Transverse colon (tissue), 4 donors: ENCODE data around the gene SON. TPM values are rescaled to one million over a fixed set of nuclear protein-coding genes. Genes with fewer than 3 reads are reported as not detected.

Experiments
- DNase-seq: peaks from one replicate; pipeline ENCODE4 v3.0.0-alpha.2; 2019
- H3K27ac ChIP-seq, 4 donors: fragments of 200-600 bp; sonication (generic); 2 replicates each; pipeline ENCODE4 v1.5.1; 2016 to 2018; ENCODE audit warnings: inconsistent platforms in 4 of 4
- H3K27me3 ChIP-seq: fragments of 200-600 bp; sonication (generic); 2 replicates; pipeline ENCODE4 v1.5.1; 2017; ENCODE audit warnings: inconsistent platforms
- H3K36me3 ChIP-seq, 4 donors: fragments of 200-600 bp; sonication (generic); 2 replicates each; pipeline ENCODE4 v1.5.1; 2017 to 2019; ENCODE audit warnings: inconsistent platforms in 4 of 4
- H3K4me1 ChIP-seq, 4 donors: fragments of 200-600 bp; sonication (generic); 2 replicates each; pipeline ENCODE4 v1.5.1; 2017 to 2020; ENCODE audit warnings: inconsistent platforms in 4 of 4
- H3K4me3 ChIP-seq, 4 donors: fragments of 200-600 bp; sonication (generic); 1 replicate in 1 of 4; 2 replicates in 3 of 4; pipeline versions ENCODE4 v1.5.1 to v1.6.1; 2017 to 2019; ENCODE audit warnings: inconsistent platforms in 4 of 4
- H3K9me3 ChIP-seq, 2 donors: fragments of 200-600 bp; sonication (generic); 2 replicates each; pipeline ENCODE4 v1.5.1; 2017 to 2019; ENCODE audit warnings: inconsistent platforms in 2 of 2
- CTCF ChIP-seq, 5 experiments: fragments of 200-600 bp in 3 of 5; fragments of 450-650 bp in 2 of 5; sonication (generic) in 3 of 5; IDR thresholded peaks; 1 replicate in 2 of 5; 2 replicates in 3 of 5; pipeline ENCODE4 v1.5.1; 2016 to 2017; ENCODE audit warnings: antibody characterized with exemption in 5 of 5, inconsistent platforms in 3 of 5, mild to moderate bottlenecking in 2 of 5, moderate library complexity in 1 of 5
- EP300 ChIP-seq: sonication (generic); formaldehyde crosslinking; IDR thresholded peaks from one replicate; pipeline ENCODE4 v1.6.1; 2017; ENCODE audit warnings: antibody characterized with exemption, low read depth
- POLR2A ChIP-seq: fragments of 450-650 bp; IDR thresholded peaks from one replicate; pipeline ENCODE4 v1.6.1; 2016; ENCODE audit warnings: antibody characterized with exemption, mild to moderate bottlenecking, moderate library complexity
- POLR2AphosphoS5 ChIP-seq, 3 donors: sonication (generic); formaldehyde crosslinking; IDR thresholded peaks; one replicate each; pipeline ENCODE4 v1.6.1; 2016; ENCODE audit warnings: antibody characterized with exemption in 3 of 3
- WGBS, 2 donors: methylation state at CpG; one replicate each; pipeline ENCODE4 v1.1.5; 2018; ENCODE audit warnings: low coverage in 1 of 2; 5-methylcytosine and 5-hydroxymethylcytosine counted together
- in situ Hi-C, 4 donors: fragments of 200-750 bp; cut with MboI; loops; one replicate each; pipeline versions ENCODE4 v1.15.0 to v1.15.1; 2017; ENCODE audit warnings: low sequenced_read_pairs in 3 of 4, low pct_ligation_motif_present in 1 of 4, low pct_unique_long_range_greater_than_20kb in 1 of 4
- intact Hi-C: fragments of 100-400 bp; cut with DNase I; formaldehyde crosslinking; loops from one replicate; pipeline ENCODE4 v1.15.1; 2023; ENCODE audit warnings: low total_unique reads
- total RNA-seq, 4 donors: library from RNA; depleted of rRNA; stranded (reverse); fragments of >200 nt; gene quantifications; one replicate each; pipeline ENCODE4 v1.1.0, GENCODE V29; 2016

SON gene
- total RNA-seq, 4 donors from 2014 or later: 183 to 465 (median 223) TPM

GRCh38 chr21:33586927-33587326, 44.1 kb downstream of the SON start:
- DNase-seq: no peak
- Histone ChIP-seq H3K27ac (no peak overlapping the region), H3K9me3 (no peaks in the 10 kb centered on the region), H3K27me3 (no peaks in the 10 kb centered on the region), H3K36me3 (no peaks in the 10 kb centered on the region), H3K4me3 (no peak overlapping the region), H3K4me1 (peaks cover 0 to 15% (median 7%) of the 10 kb centered on the region in 4 donors)
- in situ Hi-C loops: no loop called here
- TF ChIP-seq EP300 (no peak), CTCF (IDR thresholded peaks at IDR 0.05) (no peak)
- intact Hi-C loops: no loop called here
- 74 to 82% methylated on average over 5 to 6 of the region's 6 CpGs for WGBS, 2 donors

- Histone ChIP-seq H3K4me1 (peaks cover 0 to 15% (median 7%) of the 10 kb centered on the region in 4 donors), H3K9me3 (no peaks in the 10 kb centered on the region), H3K27ac (peak overlapping the region; percentile 88 to 93 (median 90)), H3K36me3 (no peaks in the 10 kb centered on the region), H3K4me3 (peak overlapping the region; percentile 74 to 85 (median 80)), H3K27me3 (no peaks in the 10 kb centered on the region)
- in situ Hi-C loops (no loop called here), intact Hi-C loops (no loop called here)
- TF ChIP-seq POLR2AphosphoS5 (IDR thresholded peaks at IDR 0.05): no peak
- peak; percentile 41 for DNase-seq
- 0 to 1% methylated on average over 8 to 34 of the region's 57 CpGs for WGBS, 2 donors
Measured at GRCh38 chr21:33587792-33588484, 45.1 kb downstream of the SON start.

GRCh38 chr21:33588485-33589335, 45.9 kb downstream of the SON start, which contains the start of gene DONSON:
Gene DONSON, minus strand, starts transcription at chr21:33588684. Its CDS starts 43 bp downstream, at chr21:33588641.
- Histone ChIP-seq H3K27me3 (no peaks in the 10 kb centered on the region), H3K4me1 (peaks cover 0 to 15% (median 7%) of the 10 kb centered on the region in 4 donors), H3K4me3 (peak within 1 kb of the TSS; percentile 74 to 85 (median 80)), H3K9me3 (no peaks in the 10 kb centered on the region), H3K27ac (peak within 1 kb of the TSS; percentile 88 to 93 (median 90)), H3K36me3 (peaks cover 0 to 4% (median 0%) of the 10 kb centered on the region in 4 donors)
- TF ChIP-seq EP300: no peak
- TF ChIP-seq POLR2AphosphoS5 (IDR thresholded peaks at IDR 0.05): peak; percentile 41 to 76 (median 65)
- TF ChIP-seq POLR2A: no peak
- TF ChIP-seq CTCF (IDR thresholded peaks at IDR 0.05): peak in 1 of 5 experiments; percentile 19
- intact Hi-C loops: no loop called here
- WGBS, 2 donors: 0% methylated on average over 29 of the region's 78 CpGs; no CpG with 5 or more reads in 1 of the 2 donors
- DNase-seq: peak; percentile 91
- in situ Hi-C loops: no loop called here

- H3K27ac ChIP-seq: no peak overlapping the region
- intact Hi-C loops (no loop called here), in situ Hi-C loops (no loop called here)
- peaks cover 0 to 3% of the 10 kb centered on the region in 2 donors for H3K9me3 ChIP-seq
- WGBS, 2 donors: 74 to 82% methylated on average over 1 of the region's 1 CpG
- TF ChIP-seq CTCF (IDR thresholded peaks at IDR 0.05): no peak
- no peak for TF ChIP-seq EP300
- TF ChIP-seq POLR2AphosphoS5 (IDR thresholded peaks at IDR 0.05): no peak
- no peak for TF ChIP-seq POLR2A
- H3K4me3 ChIP-seq: no peak overlapping the region
- peaks cover 0 to 61% (median 24%) of the 10 kb centered on the region in 4 donors for H3K36me3 ChIP-seq
- no peak for DNase-seq
- no peaks in the 10 kb centered on the region for H3K4me1 ChIP-seq
- no peaks in the 10 kb centered on the region for H3K27me3 ChIP-seq
Measured at GRCh38 chr21:33598051-33598450, 55.2 kb downstream of the SON start.
